DND-41 (cell line): ENCODE measurements around the gene MICAL3.

Source experiments
- ATAC-seq: fragments of 200-7000 bp; cut with Tn5 transposase; 3 replicates; pipeline ENCODE4 v1.9.1; 2021; ENCODE audit warnings: low read depth; ENCODE audit not compliant: insufficient read depth
- DNase-seq: peaks from one replicate; pipeline ENCODE4 v3.0.0-alpha.2; 2020
- H2AFZ ChIP-seq: 2 replicates; pipeline ENCODE4 v1.6.0; 2012; ENCODE audit warnings: low read depth, low read length
- H3K27ac ChIP-seq: 2 replicates; pipeline ENCODE4 v1.5.1; 2012; ENCODE audit warnings: low read length, inconsistent platforms
- H3K27me3 ChIP-seq: fragments of 200-600 bp; sonication (generic); 2 replicates; pipeline ENCODE4 v1.6.0; 2012; ENCODE audit warnings: low read length, mild to moderate bottlenecking, inconsistent platforms; ENCODE audit not compliant: insufficient read depth, poor library complexity
- H3K36me3 ChIP-seq: 2 replicates; pipeline ENCODE4 v1.5.1; 2012; ENCODE audit warnings: low read length, inconsistent platforms; ENCODE audit not compliant: insufficient read depth
- H3K4me1 ChIP-seq: 2 replicates; pipeline ENCODE4 v1.5.1; 2012; ENCODE audit warnings: mild to moderate bottlenecking, low read length; ENCODE audit not compliant: insufficient read depth
- H3K4me2 ChIP-seq: 2 replicates; pipeline ENCODE4 v1.6.0; 2012; ENCODE audit warnings: mild to moderate bottlenecking, moderate library complexity, low read length, inconsistent platforms; ENCODE audit not compliant: insufficient read depth
- H3K4me3 ChIP-seq, 2 experiments: fragments of 200-600 bp in 1 of 2; shearing (Covaris generic) in 1 of 2; 2 replicates each; pipeline ENCODE4 v1.5.1; 2012 to 2016; ENCODE audit warnings: inconsistent platforms in 2 of 2, low read length in 2 of 2, mild to moderate bottlenecking in 2 of 2, low read depth in 1 of 2, moderate library complexity in 1 of 2
- H3K79me2 ChIP-seq: 2 replicates; pipeline ENCODE4 v1.6.0; 2012; ENCODE audit warnings: low read length, inconsistent platforms; ENCODE audit not compliant: insufficient read depth
- H3K9ac ChIP-seq: 2 replicates; pipeline ENCODE4 v1.6.0; 2012; ENCODE audit warnings: low read depth, mild to moderate bottlenecking, inconsistent platforms, low read length, moderate library complexity
- H3K9me3 ChIP-seq: 2 replicates; pipeline ENCODE4 v1.5.1; 2012; ENCODE audit warnings: low read length, moderate library complexity, mild to moderate bottlenecking, inconsistent platforms; ENCODE audit not compliant: insufficient read depth, severe bottlenecking
- H4K20me1 ChIP-seq: 2 replicates; pipeline ENCODE4 v1.6.0; 2012; ENCODE audit warnings: low read length; ENCODE audit not compliant: insufficient read depth
- EZH2 ChIP-seq: IDR thresholded peaks from 3 replicates; pipeline ENCODE4 v1.6.1; 2012; ENCODE audit warnings: borderline replicate concordance, low read depth, mild to moderate bottlenecking, moderate library complexity, low read length, inconsistent platforms; ENCODE audit not compliant: severe bottlenecking
- TF ChIP-seq, protein P1 (sequence below): IDR thresholded peaks from 2 replicates; pipeline ENCODE4 v1.5.1; 2012; ENCODE audit warnings: borderline replicate concordance, low read length, moderate library complexity, mild to moderate bottlenecking; ENCODE audit not compliant: poor library complexity, severe bottlenecking; ENCODE audit errors: extremely low read depth

Gene MICAL3

GRCh38 chr22:18034076-18034475 lies 9.7 kb upstream of the MICAL3 start:
- no peak for ATAC-seq
- H3K9ac ChIP-seq: no peak overlapping the region
- H4K20me1 ChIP-seq: no peaks in the 10 kb centered on the region
- TF ChIP-seq EZH2: no peak
- TF ChIP-seq, protein P1, sequence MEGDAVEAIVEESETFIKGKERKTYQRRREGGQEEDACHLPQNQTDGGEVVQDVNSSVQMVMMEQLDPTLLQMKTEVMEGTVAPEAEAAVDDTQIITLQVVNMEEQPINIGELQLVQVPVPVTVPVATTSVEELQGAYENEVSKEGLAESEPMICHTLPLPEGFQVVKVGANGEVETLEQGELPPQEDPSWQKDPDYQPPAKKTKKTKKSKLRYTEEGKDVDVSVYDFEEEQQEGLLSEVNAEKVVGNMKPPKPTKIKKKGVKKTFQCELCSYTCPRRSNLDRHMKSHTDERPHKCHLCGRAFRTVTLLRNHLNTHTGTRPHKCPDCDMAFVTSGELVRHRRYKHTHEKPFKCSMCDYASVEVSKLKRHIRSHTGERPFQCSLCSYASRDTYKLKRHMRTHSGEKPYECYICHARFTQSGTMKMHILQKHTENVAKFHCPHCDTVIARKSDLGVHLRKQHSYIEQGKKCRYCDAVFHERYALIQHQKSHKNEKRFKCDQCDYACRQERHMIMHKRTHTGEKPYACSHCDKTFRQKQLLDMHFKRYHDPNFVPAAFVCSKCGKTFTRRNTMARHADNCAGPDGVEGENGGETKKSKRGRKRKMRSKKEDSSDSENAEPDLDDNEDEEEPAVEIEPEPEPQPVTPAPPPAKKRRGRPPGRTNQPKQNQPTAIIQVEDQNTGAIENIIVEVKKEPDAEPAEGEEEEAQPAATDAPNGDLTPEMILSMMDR: no peak
- no peak overlapping the region for H3K4me3 ChIP-seq
- H3K36me3 ChIP-seq: no peaks in the 10 kb centered on the region
- no peak overlapping the region for H3K27ac ChIP-seq
- DNase-seq: no peak
- no peaks in the 10 kb centered on the region for H3K79me2 ChIP-seq
- no peaks in the 10 kb centered on the region for H3K9me3 ChIP-seq
- no peaks in the 10 kb centered on the region for H3K4me1 ChIP-seq
- H2AFZ ChIP-seq: no peak overlapping the region
- no peak overlapping the region for H3K4me2 ChIP-seq
- no peaks in the 10 kb centered on the region for H3K27me3 ChIP-seq

DNA sequence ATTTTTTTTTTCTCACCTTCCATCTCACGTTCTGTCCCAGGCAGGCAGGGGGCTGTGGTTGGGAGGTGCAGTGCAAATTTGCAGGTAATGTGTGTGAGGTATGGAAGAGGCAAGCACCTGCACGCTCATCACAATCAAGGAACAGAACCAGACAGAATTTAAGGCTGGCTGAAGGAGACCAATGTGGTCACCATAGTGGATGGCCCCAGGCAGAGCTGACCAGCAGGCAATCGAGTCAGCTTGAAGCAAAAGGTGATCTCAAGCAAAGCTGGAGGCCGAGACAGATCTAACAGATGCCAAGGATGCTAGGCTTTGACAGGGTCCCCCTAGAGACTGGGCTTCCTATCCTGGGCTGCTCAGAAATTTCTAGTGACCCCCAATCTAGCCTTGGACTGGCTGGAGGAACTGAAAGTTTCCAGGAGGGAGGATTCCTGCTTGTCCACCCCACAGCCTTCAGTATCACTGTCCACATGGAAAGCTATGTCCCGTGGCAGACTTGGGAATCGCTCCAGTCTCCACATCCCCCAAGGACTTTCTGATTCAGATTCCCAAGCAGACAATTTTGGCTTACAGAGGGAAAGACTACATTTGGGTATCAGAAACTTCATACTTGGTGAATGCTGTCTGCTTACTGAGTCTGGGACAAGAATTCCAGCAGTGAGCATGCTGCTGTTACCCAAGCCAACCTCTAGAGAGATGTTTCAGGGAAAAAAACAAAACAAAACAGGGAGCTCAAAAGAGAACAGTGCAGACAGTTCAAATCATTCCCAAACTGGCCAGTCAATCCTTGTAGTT lies 9.0 kb upstream of the MICAL3 start:
- Histone ChIP-seq H3K27ac (no peak overlapping the region), H3K36me3 (no peaks in the 10 kb centered on the region), H4K20me1 (no peaks in the 10 kb centered on the region), H3K27me3 (no peaks in the 10 kb centered on the region), H3K9me3 (no peaks in the 10 kb centered on the region), H3K4me3 (no peak overlapping the region), H2AFZ (no peak overlapping the region), H3K4me2 (no peak overlapping the region), H3K4me1 (no peaks in the 10 kb centered on the region), H3K79me2 (no peaks in the 10 kb centered on the region), H3K9ac (no peak overlapping the region)
- no peak for DNase-seq
- TF ChIP-seq, protein P1: no peak
- ATAC-seq: no peak

DNA sequence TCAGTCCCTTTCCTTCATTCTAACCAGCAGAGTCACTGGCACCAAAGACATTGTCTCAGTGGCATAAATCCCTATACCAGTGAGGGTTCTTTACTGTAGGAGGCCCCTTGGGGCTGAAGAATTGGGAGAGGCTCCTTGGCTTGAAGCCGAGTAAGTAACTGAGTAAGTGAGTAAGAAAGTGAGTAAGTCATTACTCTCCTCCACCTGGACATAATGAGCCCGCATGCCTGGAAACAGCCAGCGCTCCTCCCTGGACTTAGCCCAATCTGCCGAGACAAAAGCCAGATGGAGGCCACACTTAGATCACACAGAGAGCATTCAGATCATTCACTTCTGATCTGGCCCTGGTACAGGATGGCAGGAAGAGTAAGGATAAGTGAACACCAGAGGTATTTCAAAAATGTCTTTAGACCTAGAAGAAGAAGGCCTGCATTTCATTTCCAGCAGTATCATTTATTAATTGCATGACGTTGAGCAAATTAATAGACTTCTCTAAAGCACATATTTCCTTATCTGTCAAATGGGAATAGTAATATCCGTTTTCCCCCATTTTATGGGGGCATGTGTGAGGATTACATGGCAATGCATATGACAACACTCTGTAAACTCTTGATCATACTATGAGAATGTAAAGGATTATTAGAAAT lies 8.2 kb upstream of the MICAL3 start:
- ATAC-seq: no peak
- DNase-seq: no peak
- H3K9ac ChIP-seq: no peak overlapping the region

More for the DNA sequence above, 8.2 kb upstream of the MICAL3 start:
- Histone ChIP-seq H2AFZ (no peak overlapping the region), H3K36me3 (no peaks in the 10 kb centered on the region), H3K79me2 (no peaks in the 10 kb centered on the region), H3K9me3 (no peaks in the 10 kb centered on the region), H3K4me3 (no peak overlapping the region), H3K4me1 (no peaks in the 10 kb centered on the region), H4K20me1 (no peaks in the 10 kb centered on the region), H3K4me2 (no peak overlapping the region), H3K27ac (no peak overlapping the region), H3K27me3 (no peaks in the 10 kb centered on the region)
- TF ChIP-seq, protein P1: no peak
- TF ChIP-seq EZH2: no peak
